Measurements from ENCODE around the gene ADARB2.

- TF ChIP-seq CTCF (IDR thresholded peaks at IDR 0.05) = no peak
- TF ChIP-seq POLR2A (IDR thresholded peaks at IDR 0.05) = no peak
- TF ChIP-seq EP300 (IDR thresholded peaks at IDR 0.05) = no peak
Observed at GRCh38 chr10:1525354-1526162, 211.8 kb downstream of the ADARB2 start.
